C4-2B (cell line): ENCODE data around the gene GALNT17.

Experiments
- ZFX ChIP-seq: fragments of 450-650 bp; IDR thresholded peaks from 2 replicates; pipeline ENCODE4 v1.6.1; 2017
- TF ChIP-seq, protein P1 (sequence below): fragments of 450-650 bp; conservative IDR thresholded peaks from 2 replicates; pipeline ENCODE4 v1.5.1; 2017; ENCODE audit warnings: mild to moderate bottlenecking

DNA sequence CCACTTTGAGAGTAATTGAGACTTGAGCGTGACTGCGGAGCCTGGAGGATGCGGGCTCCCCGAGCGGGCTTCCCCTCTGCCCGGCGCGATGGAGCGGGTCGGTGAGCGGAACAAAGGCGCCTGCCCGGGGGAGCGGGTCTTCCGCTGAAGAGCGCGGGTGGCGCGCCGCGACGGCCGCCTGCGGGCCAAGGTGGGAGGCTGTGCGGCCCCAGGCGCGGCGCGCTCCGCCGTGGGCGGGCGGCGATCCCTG lies at the start of gene GALNT17:
- TF ChIP-seq, protein P1, sequence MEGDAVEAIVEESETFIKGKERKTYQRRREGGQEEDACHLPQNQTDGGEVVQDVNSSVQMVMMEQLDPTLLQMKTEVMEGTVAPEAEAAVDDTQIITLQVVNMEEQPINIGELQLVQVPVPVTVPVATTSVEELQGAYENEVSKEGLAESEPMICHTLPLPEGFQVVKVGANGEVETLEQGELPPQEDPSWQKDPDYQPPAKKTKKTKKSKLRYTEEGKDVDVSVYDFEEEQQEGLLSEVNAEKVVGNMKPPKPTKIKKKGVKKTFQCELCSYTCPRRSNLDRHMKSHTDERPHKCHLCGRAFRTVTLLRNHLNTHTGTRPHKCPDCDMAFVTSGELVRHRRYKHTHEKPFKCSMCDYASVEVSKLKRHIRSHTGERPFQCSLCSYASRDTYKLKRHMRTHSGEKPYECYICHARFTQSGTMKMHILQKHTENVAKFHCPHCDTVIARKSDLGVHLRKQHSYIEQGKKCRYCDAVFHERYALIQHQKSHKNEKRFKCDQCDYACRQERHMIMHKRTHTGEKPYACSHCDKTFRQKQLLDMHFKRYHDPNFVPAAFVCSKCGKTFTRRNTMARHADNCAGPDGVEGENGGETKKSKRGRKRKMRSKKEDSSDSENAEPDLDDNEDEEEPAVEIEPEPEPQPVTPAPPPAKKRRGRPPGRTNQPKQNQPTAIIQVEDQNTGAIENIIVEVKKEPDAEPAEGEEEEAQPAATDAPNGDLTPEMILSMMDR: no peak
- TF ChIP-seq ZFX: no peak
